ENCODE measurements around the gene DYRK2.

DYRK2 gene

DNA sequence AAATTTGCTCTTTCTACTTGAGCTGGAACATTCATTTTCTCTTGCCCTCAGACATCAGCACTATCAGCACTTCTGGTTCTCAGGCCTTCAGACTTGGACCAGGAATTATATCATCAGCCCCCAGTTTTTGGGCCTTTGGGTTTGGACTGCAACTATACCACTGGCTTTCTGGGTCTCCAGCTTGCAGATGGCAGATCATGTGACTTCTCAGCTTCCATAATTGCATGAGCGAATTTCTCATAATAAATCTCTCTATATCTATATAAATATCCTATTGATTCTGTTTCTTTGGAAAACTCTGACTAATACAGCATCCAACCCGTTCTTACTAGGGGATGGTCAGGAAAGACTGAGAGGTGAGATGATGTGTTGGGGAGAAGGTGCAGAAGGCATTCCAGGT lies 22.4 kb upstream of the DYRK2 start:
- Histone ChIP-seq H3K4me1 (ENCODE audit: insufficient read depth, low read length) (no peaks in the 10 kb centered on the region), H3K9me3 (ENCODE audit: low read length) (no peaks in the 10 kb centered on the region), H3K27ac (ENCODE audit: low read depth, low read length) (no peak overlapping the region), H3K4me3 (ENCODE audit: low read depth in 1 of 2, low read length in 2 of 2) (no peak overlapping the region), H3K9ac (ENCODE audit: low read length) (no peak overlapping the region), H3K27me3 (ENCODE audit: control insufficient read depth in 1 of 2, insufficient read depth in 2 of 2, low read length in 2 of 2) (no peaks in the 10 kb centered on the region), H3K36me3 (ENCODE audit: insufficient read depth, low read length) (no peaks in the 10 kb centered on the region)

DNA sequence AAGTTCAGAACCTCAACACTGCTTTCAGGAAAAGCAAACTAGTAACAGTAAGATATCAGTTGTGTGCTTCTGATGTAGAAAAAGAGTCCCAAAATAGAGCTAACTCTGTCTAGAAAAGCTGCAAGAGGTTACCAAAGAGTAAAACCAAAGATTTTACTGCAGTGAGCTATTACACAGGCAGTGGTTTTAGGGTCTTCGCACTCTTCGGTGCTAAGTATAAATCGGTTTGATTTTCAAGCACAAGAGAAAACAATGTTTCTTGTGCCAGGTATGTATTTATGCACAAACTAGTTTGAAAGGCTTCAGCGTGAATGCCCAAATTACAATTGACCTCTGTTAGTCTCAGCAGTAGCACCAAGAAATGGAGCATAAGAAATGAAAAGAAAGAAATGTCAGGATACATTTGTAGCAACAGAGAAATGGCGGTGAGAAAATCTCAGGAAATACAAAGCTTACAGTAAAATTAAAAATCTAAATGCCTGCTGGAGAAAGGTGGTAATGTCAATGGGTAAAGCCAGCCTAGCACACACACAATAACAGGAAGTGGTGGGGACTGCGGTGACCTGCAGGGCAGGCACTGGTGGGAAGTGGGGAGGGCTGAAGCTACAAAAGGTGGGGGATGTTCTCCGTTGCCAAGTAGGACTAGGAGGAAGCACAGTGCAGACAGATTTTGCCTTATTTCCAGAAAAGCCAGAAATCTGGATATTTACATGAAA lies 18.0 kb upstream of the DYRK2 start:
- no peaks in the 10 kb centered on the region for H3K36me3 ChIP-seq (ENCODE audit: insufficient read depth, low read length)
- H3K4me1 ChIP-seq (ENCODE audit: insufficient read depth, low read length): no peaks in the 10 kb centered on the region
- no peaks in the 10 kb centered on the region for H3K9me3 ChIP-seq (ENCODE audit: low read length)
- H3K27ac ChIP-seq (ENCODE audit: low read depth, low read length): no peak overlapping the region
- no peaks in the 10 kb centered on the region for H3K27me3 ChIP-seq (ENCODE audit: control insufficient read depth in 1 of 2, insufficient read depth in 2 of 2, low read length in 2 of 2)
- no peak overlapping the region for H3K9ac ChIP-seq (ENCODE audit: low read length)
- H3K4me3 ChIP-seq (ENCODE audit: low read depth in 1 of 2, low read length in 2 of 2): no peak overlapping the region

DNA sequence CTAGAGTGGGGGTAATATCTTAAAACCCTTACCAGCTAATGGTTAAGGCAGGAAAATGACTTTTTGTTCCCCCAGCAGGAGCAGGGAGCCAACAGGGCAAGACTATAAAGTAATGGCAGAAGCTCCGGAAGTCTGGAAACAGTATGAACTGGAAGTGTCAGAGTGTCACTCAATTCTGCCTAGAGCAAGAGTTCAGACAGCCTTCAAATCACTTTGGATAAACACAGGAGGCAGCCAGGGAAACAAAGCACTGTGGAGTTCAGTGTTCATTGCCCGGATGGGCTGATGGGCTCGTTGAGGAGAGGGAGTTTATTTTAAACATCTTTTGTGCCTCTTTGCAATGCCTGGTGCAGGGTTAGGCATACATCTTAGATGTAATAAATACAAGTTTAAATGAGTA lies 16.5 kb upstream of the DYRK2 start:
- H3K4me1 ChIP-seq (ENCODE audit: insufficient read depth, low read length): no peaks in the 10 kb centered on the region
- no peaks in the 10 kb centered on the region for H3K36me3 ChIP-seq (ENCODE audit: insufficient read depth, low read length)
- no peaks in the 10 kb centered on the region for H3K27me3 ChIP-seq (ENCODE audit: control insufficient read depth in 1 of 2, insufficient read depth in 2 of 2, low read length in 2 of 2)
- no peak overlapping the region for H3K9ac ChIP-seq (ENCODE audit: low read length)
- H3K27ac ChIP-seq (ENCODE audit: low read depth, low read length): no peak overlapping the region
- H3K4me3 ChIP-seq (ENCODE audit: low read depth in 1 of 2, low read length in 2 of 2): no peak overlapping the region
- no peaks in the 10 kb centered on the region for H3K9me3 ChIP-seq (ENCODE audit: low read length)

DNA sequence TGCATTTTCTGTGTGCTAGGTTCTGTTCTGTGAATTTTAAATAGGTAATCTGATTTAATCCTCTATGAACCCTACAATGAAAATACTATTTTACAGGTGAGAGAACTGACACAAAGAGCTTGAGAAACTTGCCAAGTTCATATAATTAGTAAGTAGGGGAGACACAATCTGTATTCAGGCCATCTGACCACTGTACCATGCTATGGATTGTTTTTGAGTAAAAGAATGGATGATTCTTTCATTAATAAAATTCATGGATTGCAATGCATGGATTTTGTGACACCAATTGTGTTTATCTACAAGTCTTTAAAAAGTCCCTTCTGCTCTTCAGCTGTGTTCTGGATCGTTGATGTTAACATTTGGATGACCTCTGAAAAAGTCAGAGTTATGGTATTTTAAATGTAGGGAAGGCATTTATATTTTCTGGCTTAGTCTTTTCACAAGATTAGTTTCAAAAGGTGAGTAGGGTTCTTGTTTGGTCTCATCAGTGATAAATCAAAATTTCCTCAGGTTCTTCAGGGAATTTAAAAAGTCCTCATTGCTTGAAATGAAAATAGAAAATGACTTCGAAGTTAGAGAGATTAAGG lies 15.4 kb upstream of the DYRK2 start:
- Histone ChIP-seq H3K36me3 (ENCODE audit: insufficient read depth, low read length) (no peaks in the 10 kb centered on the region), H3K4me3 (ENCODE audit: low read depth in 1 of 2, low read length in 2 of 2) (no peak overlapping the region), H3K9me3 (ENCODE audit: low read length) (no peaks in the 10 kb centered on the region), H3K4me1 (ENCODE audit: insufficient read depth, low read length) (no peaks in the 10 kb centered on the region), H3K9ac (ENCODE audit: low read length) (no peak overlapping the region), H3K27me3 (ENCODE audit: control insufficient read depth in 1 of 2, insufficient read depth in 2 of 2, low read length in 2 of 2) (no peaks in the 10 kb centered on the region), H3K27ac (ENCODE audit: low read depth, low read length) (no peak overlapping the region)

DNA sequence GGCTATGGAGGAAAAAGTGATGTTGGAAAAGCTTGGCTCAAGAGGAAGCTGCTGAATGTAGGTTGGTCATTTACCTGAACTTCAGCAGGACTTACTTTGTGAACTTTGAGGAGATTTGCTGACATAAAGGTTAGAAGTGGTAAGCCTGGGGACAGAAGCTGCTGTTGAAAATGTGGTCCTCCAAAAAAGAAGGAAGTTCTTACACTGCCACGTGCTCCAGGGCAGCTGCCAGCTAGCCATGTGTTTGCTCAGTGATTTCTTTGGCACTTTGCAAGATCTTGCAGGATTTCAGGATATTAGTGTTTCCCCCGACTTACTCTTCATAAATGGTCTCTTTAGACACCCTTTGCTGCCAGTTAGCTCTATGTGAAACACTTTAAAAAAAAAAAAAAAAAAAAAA lies 14.8 kb upstream of the DYRK2 start:
- Histone ChIP-seq H3K4me3 (ENCODE audit: low read depth in 1 of 2, low read length in 2 of 2) (no peak overlapping the region), H3K27ac (ENCODE audit: low read depth, low read length) (no peak overlapping the region), H3K36me3 (ENCODE audit: insufficient read depth, low read length) (no peaks in the 10 kb centered on the region), H3K9ac (ENCODE audit: low read length) (no peak overlapping the region), H3K4me1 (ENCODE audit: insufficient read depth, low read length) (no peaks in the 10 kb centered on the region), H3K27me3 (ENCODE audit: control insufficient read depth in 1 of 2, insufficient read depth in 2 of 2, low read length in 2 of 2) (no peaks in the 10 kb centered on the region), H3K9me3 (ENCODE audit: low read length) (no peaks in the 10 kb centered on the region)

DNA sequence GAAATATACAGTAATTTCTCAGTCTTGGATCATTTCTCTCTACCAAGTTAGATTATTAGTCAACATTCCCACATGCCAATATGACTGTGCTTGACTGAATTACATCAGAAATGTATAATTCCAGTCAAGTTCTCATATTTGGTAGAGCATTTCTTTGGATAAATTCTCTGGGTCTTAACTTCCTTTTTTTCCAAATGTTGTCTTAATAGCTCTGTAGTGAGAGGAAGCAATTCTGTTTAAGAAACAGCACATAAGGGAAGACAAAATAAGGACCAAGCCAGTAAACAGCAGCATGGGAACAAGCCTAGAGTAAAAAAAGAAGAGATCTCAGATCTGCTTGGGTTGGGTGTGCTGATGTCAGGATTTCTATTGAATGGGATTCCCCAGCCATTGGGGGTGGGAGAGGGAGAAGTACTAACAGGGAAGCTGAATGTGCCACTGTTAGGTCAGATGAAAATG lies 14.2 kb upstream of the DYRK2 start:
- H3K9ac ChIP-seq (ENCODE audit: low read length): no peak overlapping the region
- H3K27me3 ChIP-seq (ENCODE audit: control insufficient read depth in 1 of 2, insufficient read depth in 2 of 2, low read length in 2 of 2): no peaks in the 10 kb centered on the region
- H3K36me3 ChIP-seq (ENCODE audit: insufficient read depth, low read length): no peaks in the 10 kb centered on the region
- no peaks in the 10 kb centered on the region for H3K9me3 ChIP-seq (ENCODE audit: low read length)
- H3K27ac ChIP-seq (ENCODE audit: low read depth, low read length): no peak overlapping the region
- H3K4me3 ChIP-seq (ENCODE audit: low read depth in 1 of 2, low read length in 2 of 2): no peak overlapping the region
- no peaks in the 10 kb centered on the region for H3K4me1 ChIP-seq (ENCODE audit: insufficient read depth, low read length)

DNA sequence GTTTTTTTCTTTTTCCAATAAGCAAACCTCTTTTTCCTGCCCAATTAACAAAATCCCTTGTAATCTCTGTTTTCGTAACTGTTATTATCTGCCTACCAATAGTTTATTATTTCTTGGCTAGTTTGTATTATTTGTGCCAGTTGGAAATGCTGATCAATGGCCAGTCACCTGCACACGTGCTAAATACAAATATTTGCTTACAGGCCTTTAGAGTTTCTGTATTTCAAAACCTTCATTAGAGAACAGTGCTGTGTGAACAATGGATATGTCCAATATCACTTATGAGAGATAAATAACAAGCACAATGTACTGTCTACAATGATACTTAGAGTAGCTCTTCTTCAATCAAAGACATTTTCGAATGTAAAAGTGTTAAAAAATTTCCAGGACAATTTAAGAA lies 10.8 kb upstream of the DYRK2 start:
- no peak overlapping the region for H3K4me3 ChIP-seq (ENCODE audit: low read depth in 1 of 2, low read length in 2 of 2)
- peaks cover 5% of the 10 kb centered on the region for H3K4me1 ChIP-seq (ENCODE audit: insufficient read depth, low read length)
- no peaks in the 10 kb centered on the region for H3K36me3 ChIP-seq (ENCODE audit: insufficient read depth, low read length)
- H3K9ac ChIP-seq (ENCODE audit: low read length): no peak overlapping the region
- no peaks in the 10 kb centered on the region for H3K27me3 ChIP-seq (ENCODE audit: control insufficient read depth in 1 of 2, insufficient read depth in 2 of 2, low read length in 2 of 2)
- H3K27ac ChIP-seq (ENCODE audit: low read depth, low read length): no peak overlapping the region
- no peaks in the 10 kb centered on the region for H3K9me3 ChIP-seq (ENCODE audit: low read length)

DNA sequence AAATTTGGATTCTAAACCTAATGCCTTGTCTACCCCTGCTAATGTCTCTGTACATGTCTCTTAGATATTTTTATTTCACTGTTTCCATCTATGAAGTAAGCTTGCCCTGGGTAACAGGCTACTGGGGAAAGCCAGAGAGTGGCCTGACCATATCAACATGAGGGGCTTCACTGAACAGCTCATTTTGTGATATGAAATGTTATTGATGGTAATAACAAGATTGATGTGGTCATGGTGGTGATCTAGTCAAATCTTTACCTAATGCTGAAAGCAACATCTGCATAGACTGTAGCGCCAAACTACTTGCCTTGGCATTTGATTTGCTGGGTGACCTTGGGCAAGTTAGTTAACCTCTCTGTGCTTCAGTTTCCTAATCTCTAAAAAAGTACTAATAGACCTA lies 9.9 kb upstream of the DYRK2 start:
- H3K4me1 ChIP-seq (ENCODE audit: insufficient read depth, low read length): peaks cover 5% of the 10 kb centered on the region
- H3K4me3 ChIP-seq (ENCODE audit: low read depth in 1 of 2, low read length in 2 of 2): no peak overlapping the region
- no peak overlapping the region for H3K27ac ChIP-seq (ENCODE audit: low read depth, low read length)
- no peaks in the 10 kb centered on the region for H3K9me3 ChIP-seq (ENCODE audit: low read length)
- H3K9ac ChIP-seq (ENCODE audit: low read length): no peak overlapping the region
- H3K36me3 ChIP-seq (ENCODE audit: insufficient read depth, low read length): no peaks in the 10 kb centered on the region
- H3K27me3 ChIP-seq (ENCODE audit: control insufficient read depth in 1 of 2, insufficient read depth in 2 of 2, low read length in 2 of 2): no peaks in the 10 kb centered on the region

DNA sequence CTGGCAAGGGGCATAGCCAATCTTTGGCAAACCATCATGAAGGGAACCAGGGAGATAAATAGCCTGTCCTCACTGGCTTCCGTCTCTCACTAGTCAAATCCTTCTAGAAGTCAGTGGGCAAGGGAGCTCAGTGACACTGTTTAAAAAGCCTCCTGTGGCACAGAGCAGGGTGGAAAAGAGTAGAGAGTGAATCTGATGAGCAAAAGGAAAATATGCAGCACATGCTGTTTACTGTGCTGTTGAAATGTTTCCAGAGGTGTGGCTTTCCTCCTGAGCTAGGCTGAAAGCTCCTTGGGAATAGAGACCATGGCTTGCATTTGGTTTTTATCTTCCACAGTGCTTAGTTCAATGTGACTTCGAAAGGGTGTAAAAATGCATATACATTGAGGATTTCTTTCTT lies 7.7 kb upstream of the DYRK2 start:
- Histone ChIP-seq H3K9me3 (ENCODE audit: low read length) (no peaks in the 10 kb centered on the region), H3K4me3 (ENCODE audit: low read depth in 1 of 2, low read length in 2 of 2) (no peak overlapping the region), H3K27me3 (ENCODE audit: control insufficient read depth in 1 of 2, insufficient read depth in 2 of 2, low read length in 2 of 2) (no peaks in the 10 kb centered on the region), H3K9ac (ENCODE audit: low read length) (no peak overlapping the region), H3K4me1 (ENCODE audit: insufficient read depth, low read length) (peaks cover 5% of the 10 kb centered on the region), H3K36me3 (ENCODE audit: insufficient read depth, low read length) (no peaks in the 10 kb centered on the region), H3K27ac (ENCODE audit: low read depth, low read length) (no peak overlapping the region)

DNA sequence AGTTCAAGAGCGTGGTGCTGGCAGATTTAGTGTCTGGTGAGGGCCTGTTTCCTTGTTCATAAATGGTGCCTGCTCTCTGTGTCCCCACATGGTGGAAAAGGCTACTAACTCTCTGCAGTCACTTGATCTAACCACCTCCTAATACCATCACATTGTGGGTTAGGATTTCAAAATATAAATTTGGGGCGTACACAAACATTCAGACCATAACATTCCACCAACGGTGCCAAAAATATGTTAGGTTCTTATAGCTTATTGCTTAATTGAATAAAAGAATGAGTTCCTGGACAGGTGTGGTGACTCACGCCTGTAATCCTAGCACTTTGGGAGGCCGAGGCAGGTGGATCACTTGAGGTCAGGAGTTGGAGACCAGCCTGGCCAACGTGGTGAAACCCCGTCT lies 3.4 kb upstream of the DYRK2 start:
- Histone ChIP-seq H3K9me3 (ENCODE audit: low read length) (no peaks in the 10 kb centered on the region), H3K27me3 (ENCODE audit: control insufficient read depth in 1 of 2, insufficient read depth in 2 of 2, low read length in 2 of 2) (no peaks in the 10 kb centered on the region), H3K4me3 (ENCODE audit: low read depth in 1 of 2, low read length in 2 of 2) (no peak overlapping the region), H3K9ac (ENCODE audit: low read length) (no peak overlapping the region), H3K27ac (ENCODE audit: low read depth, low read length) (no peak overlapping the region), H3K4me1 (ENCODE audit: insufficient read depth, low read length) (peaks cover 13% of the 10 kb centered on the region), H3K36me3 (ENCODE audit: insufficient read depth, low read length) (no peaks in the 10 kb centered on the region)

DNA sequence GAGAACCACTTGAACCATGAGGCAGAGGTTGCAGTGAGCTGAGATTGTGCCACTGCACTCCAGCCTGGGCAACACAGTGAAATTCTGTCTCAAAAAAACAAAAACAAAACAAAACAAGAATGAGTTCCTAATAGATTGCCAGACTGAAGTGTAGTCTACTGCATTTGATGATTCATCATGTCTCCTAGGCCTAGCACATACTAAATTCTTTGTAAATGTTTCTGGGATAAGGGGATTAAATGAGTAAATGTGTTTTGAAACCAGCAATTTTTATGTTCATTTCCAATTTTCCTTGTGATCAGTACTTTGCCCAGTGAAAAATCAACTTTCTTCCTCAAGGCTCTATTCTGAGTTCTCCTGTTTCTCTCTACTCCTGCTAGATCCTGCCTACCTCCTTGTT lies 2.9 kb upstream of the DYRK2 start:
- H3K27ac ChIP-seq (ENCODE audit: low read depth, low read length): no peak overlapping the region
- no peaks in the 10 kb centered on the region for H3K36me3 ChIP-seq (ENCODE audit: insufficient read depth, low read length)

DNA sequence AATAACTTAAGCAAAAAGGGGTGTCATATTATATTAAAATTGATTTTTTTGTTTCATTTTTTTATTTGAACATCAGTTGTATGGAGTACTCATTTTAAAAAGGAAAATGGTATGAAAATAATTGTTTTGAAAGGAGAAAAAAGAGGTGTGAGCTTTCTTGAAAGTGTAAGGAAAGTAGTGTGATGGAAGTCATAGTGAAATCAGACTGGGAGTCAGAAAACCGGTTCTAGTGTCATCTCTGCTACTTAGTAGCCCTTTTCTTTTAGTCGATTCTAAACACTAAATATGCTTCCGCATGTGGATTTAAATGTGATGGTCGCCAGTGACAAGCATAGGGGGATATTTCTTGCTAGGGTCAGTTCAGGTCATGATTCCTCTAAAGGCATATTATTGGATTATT lies 1.8 kb upstream of the DYRK2 start:
- no peak overlapping the region for H3K4me3 ChIP-seq (ENCODE audit: low read depth in 1 of 2, low read length in 2 of 2)
- no peaks in the 10 kb centered on the region for H3K9me3 ChIP-seq (ENCODE audit: low read length)
- H3K36me3 ChIP-seq (ENCODE audit: insufficient read depth, low read length): no peaks in the 10 kb centered on the region
- H3K27ac ChIP-seq (ENCODE audit: low read depth, low read length): no peak overlapping the region
- H3K27me3 ChIP-seq (ENCODE audit: control insufficient read depth in 1 of 2, insufficient read depth in 2 of 2, low read length in 2 of 2): no peaks in the 10 kb centered on the region
- H3K9ac ChIP-seq (ENCODE audit: low read length): no peak overlapping the region
- peaks cover 24% of the 10 kb centered on the region for H3K4me1 ChIP-seq (ENCODE audit: insufficient read depth, low read length)

More for the DNA sequence above, 2.9 kb upstream of the DYRK2 start:
- H3K4me1 ChIP-seq (ENCODE audit: insufficient read depth, low read length): peaks cover 16% of the 10 kb centered on the region
- no peak overlapping the region for H3K9ac ChIP-seq (ENCODE audit: low read length)
- no peaks in the 10 kb centered on the region for H3K27me3 ChIP-seq (ENCODE audit: control insufficient read depth in 1 of 2, insufficient read depth in 2 of 2, low read length in 2 of 2)
- no peaks in the 10 kb centered on the region for H3K9me3 ChIP-seq (ENCODE audit: low read length)
- no peak overlapping the region for H3K4me3 ChIP-seq (ENCODE audit: low read depth in 1 of 2, low read length in 2 of 2)

Measured in muscle layer of colon (tissue), 2 donors.